A673 (cell line): ENCODE data around the gene NOS1AP. TPM values are rescaled to one million over a fixed set of nuclear protein-coding genes. Genes with fewer than 3 reads are reported as not detected.

Experiments
- BruUV-seq: library from RNA; stranded (reverse); fragments of 400-500 nt; replicated peaks from 2 replicates; lab custom pipeline; 2021; lab: Mats Ljungman, UMichigan
- CTCF ChIA-PET: fragments of 300-600 bp; sonication (Branson Sonifier 250); formaldehyde crosslinking; loops from one replicate; lab custom pipeline; 2022; ENCODE audit warnings: antibody characterized with exemption; lab: Charles Lee
- POLR2A ChIA-PET: fragments of 300-600 bp; sonication (Branson Sonifier 250); formaldehyde crosslinking; loops from one replicate; lab custom pipeline; 2022; ENCODE audit warnings: antibody characterized with exemption; ENCODE audit not compliant: low non-redundant PET; lab: Charles Lee
- DNase-seq: peaks from one replicate; pipeline ENCODE4 v3.0.0-alpha.2; 2015; ENCODE audit warnings: low spot score
- H3K27ac ChIP-seq: fragments of 200-600 bp; sonication (generic); 2 replicates; pipeline ENCODE4 v1.5.1; 2016; ENCODE audit warnings: mixed run types, low read depth, mild to moderate bottlenecking, mixed read lengths, antibody characterized with exemption, low read length; ENCODE audit not compliant: poor library complexity, severe bottlenecking
- H3K27me3 ChIP-seq: fragments of 200-600 bp; sonication (generic); replicated peaks from 2 replicates; pipeline ENCODE4 v1.6.1; 2017; ENCODE audit warnings: mixed run types, low read depth, mild to moderate bottlenecking, mixed read lengths, antibody characterized with exemption, low read length; ENCODE audit not compliant: insufficient read depth, poor library complexity
- H3K36me3 ChIP-seq: fragments of 200-600 bp; sonication (generic); 2 replicates; pipeline ENCODE4 v1.6.1; 2016; ENCODE audit warnings: mixed run types, mild to moderate bottlenecking, mixed read lengths, antibody characterized with exemption, low read length; ENCODE audit not compliant: insufficient read depth, poor library complexity, severe bottlenecking
- H3K4me1 ChIP-seq: fragments of 200-600 bp; sonication (generic); 2 replicates; pipeline ENCODE4 v1.6.1; 2017; ENCODE audit warnings: mixed run types, mild to moderate bottlenecking, mixed read lengths, antibody characterized with exemption, low read length; ENCODE audit not compliant: insufficient read depth, poor library complexity, severe bottlenecking
- H3K4me3 ChIP-seq: fragments of 200-600 bp; sonication (generic); 2 replicates; pipeline ENCODE4 v1.5.1; 2016; ENCODE audit warnings: low read depth, mixed run types, mild to moderate bottlenecking, mixed read lengths, low read length; ENCODE audit not compliant: poor library complexity, severe bottlenecking
- H3K9me3 ChIP-seq: fragments of 200-600 bp; sonication (generic); 2 replicates; pipeline ENCODE4 v1.6.1; 2016; ENCODE audit warnings: mixed run types, low read depth, mild to moderate bottlenecking, mixed read lengths, antibody characterized with exemption, low read length; ENCODE audit not compliant: poor library complexity, severe bottlenecking
- CTCF ChIP-seq: fragments of 300-800, 200-600 bp; sonication (generic); conservative IDR thresholded peaks from 2 replicates; pipeline ENCODE4 v1.5.1; 2017; ENCODE audit warnings: low read depth, mild to moderate bottlenecking, antibody characterized with exemption, low read length, moderate library complexity, mixed read lengths
- EZH2 ChIP-seq: fragments of 200-600 bp; sonication (generic); IDR thresholded peaks from 2 replicates; pipeline ENCODE4 v1.6.1; 2017; ENCODE audit warnings: borderline replicate concordance, low read depth, mild to moderate bottlenecking, mixed read lengths, antibody characterized with exemption, low read length; ENCODE audit not compliant: poor library complexity, severe bottlenecking
- intact Hi-C: fragments of 100-400 bp; cut with micrococcal nuclease; formaldehyde crosslinking; loops from one replicate; pipeline ENCODE4 v1.10.0; 2022; ENCODE audit not compliant: unreplicated experiment
- total RNA-seq: library from RNA; stranded (reverse); gene quantifications from 2 replicates; pipeline ENCODE4 v1.2.3, GENCODE V29; 2021

The NOS1AP gene
- total RNA-seq, 1 experiment from 2014 or later = 28.0 TPM

GRCh38 chr1:162159515-162159914 is 90.0 kb downstream of the NOS1AP start:
- TF ChIP-seq CTCF (no peak), EZH2 (no peak)
- POLR2A ChIA-PET = no interaction called here
- H3K4me3 ChIP-seq = no peak overlapping the region
- H3K4me1 ChIP-seq = peaks cover 39% of the 10 kb centered on the region
- peak overlapping the region; percentile 14 for H3K27ac ChIP-seq
- DNase-seq = peak; percentile 41
- H3K9me3 ChIP-seq = no peaks in the 10 kb centered on the region
- CTCF ChIA-PET = no interaction called here
- no TSS peak for BruUV-seq
- no peaks in the 10 kb centered on the region for H3K27me3 ChIP-seq
- intact Hi-C loops = no loop called here
- H3K36me3 ChIP-seq = no peaks in the 10 kb centered on the region

GRCh38 chr1:162161916-162162550 is 92.5 kb downstream of the NOS1AP start:
- ChIA-PET CTCF (no interaction called here), POLR2A (no interaction called here)
- BruUV-seq = no TSS peak
- no peaks in the 10 kb centered on the region for H3K9me3 ChIP-seq
- intact Hi-C loops = no loop called here
- peaks cover 59% of the 10 kb centered on the region for H3K4me1 ChIP-seq
- no peaks in the 10 kb centered on the region for H3K36me3 ChIP-seq
- no peak for DNase-seq
- H3K27ac ChIP-seq = no peak overlapping the region
- no peak overlapping the region for H3K4me3 ChIP-seq
- H3K27me3 ChIP-seq = no peaks in the 10 kb centered on the region
- no peak for TF ChIP-seq CTCF
- no peak for TF ChIP-seq EZH2

DNA sequence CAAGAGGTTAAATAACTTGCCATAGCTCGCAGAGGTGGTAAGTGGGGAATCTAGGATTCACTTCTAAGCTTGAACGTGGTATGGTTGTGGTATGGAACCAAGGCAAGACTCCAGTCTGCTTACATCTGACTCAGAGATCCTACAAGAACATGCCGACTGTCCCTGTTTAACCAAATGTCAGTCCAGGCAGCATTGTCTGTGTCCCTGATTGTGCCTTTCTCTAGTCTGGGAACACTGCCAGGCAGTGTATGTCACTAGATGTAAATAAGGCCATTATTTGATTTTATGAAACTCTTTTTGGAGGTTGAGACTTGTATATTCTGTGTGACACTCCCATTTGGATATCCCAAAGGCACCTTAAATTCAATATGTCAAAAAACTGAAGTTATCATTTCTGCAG is 96.0 kb downstream of the NOS1AP start:
- no peak overlapping the region for H3K4me3 ChIP-seq
- intact Hi-C loops = loop anchor here (5.0 kb wide), 4 partner anchors 67 to 227 kb away; no protein-coding TSS in a partner anchor
- H3K27ac ChIP-seq = no peak overlapping the region
- no peaks in the 10 kb centered on the region for H3K9me3 ChIP-seq
- no peaks in the 10 kb centered on the region for H3K27me3 ChIP-seq
- no peaks in the 10 kb centered on the region for H3K36me3 ChIP-seq
- TF ChIP-seq CTCF (no peak), EZH2 (no peak)
- peaks cover 76% of the 10 kb centered on the region for H3K4me1 ChIP-seq
- CTCF ChIA-PET = no interaction called here
- BruUV-seq = no TSS peak
- POLR2A ChIA-PET = no interaction called here
- DNase-seq = peak; percentile 68
